GM10248 (cell line): ENCODE results near the gene PPARA.

Source experiments
- CTCF ChIA-PET: fragments of 300-600 bp; sonication (Branson Sonifier 250); formaldehyde crosslinking; extraction: SDS; loops from one replicate; lab custom pipeline; 2021; ENCODE audit warnings: antibody characterized with exemption; lab: Yijun Ruan, JAX
- POLR2A ChIA-PET: fragments of 350-650 bp; sonication (Branson Sonifier 250); formaldehyde crosslinking; extraction: SDS; loops from one replicate; lab custom pipeline; 2020; ENCODE audit warnings: antibody characterized with exemption; lab: Yijun Ruan, JAX
- DNase-seq: peaks from one replicate; pipeline ENCODE4 v3.0.0; 2012; ENCODE audit errors: extremely low spot score
- CTCF ChIP-seq: IDR thresholded peaks from 2 replicates; pipeline ENCODE4 v1.5.1; 2012; ENCODE audit warnings: mild to moderate bottlenecking, low read depth; ENCODE audit errors: extremely low read depth, missing control alignments, control extremely low read depth

The PPARA gene

GRCh38 chr22:46104881-46105493, 45.3 kb upstream of the PPARA start:
- no peak for DNase-seq
- TF ChIP-seq CTCF = no peak
- CTCF ChIA-PET = no interaction called here
- POLR2A ChIA-PET = no interaction called here

GRCh38 chr22:46105494-46106278, 44.6 kb upstream of the PPARA start:
- TF ChIP-seq CTCF = no peak
- no peak for DNase-seq
- ChIA-PET POLR2A (no interaction called here), CTCF (interaction anchor here (0.8 to 1.8 kb wide), 2 partner anchors 11 to 111 kb away, joined by 3 to 9 read pairs; no protein-coding TSS in a partner anchor)

GRCh38 chr22:46106279-46107022, 43.9 kb upstream of the PPARA start:
- no peak for DNase-seq
- ChIA-PET POLR2A (no interaction called here), CTCF (interaction anchor here (0.8 to 1.8 kb wide), 2 partner anchors 11 to 112 kb away, joined by 3 to 9 read pairs; no protein-coding TSS in a partner anchor)
- no peak for TF ChIP-seq CTCF

GRCh38 chr22:46107089-46107664, 43.1 kb upstream of the PPARA start:
- no peak for TF ChIP-seq CTCF
- POLR2A ChIA-PET = no interaction called here
- CTCF ChIA-PET = interaction anchor here (1.8 kb wide), 1 partner anchor 10 kb away, joined by 9 read pairs; no protein-coding TSS in a partner anchor
- DNase-seq = no peak

GRCh38 chr22:46107753-46108563, 42.4 kb upstream of the PPARA start:
- ChIA-PET POLR2A (no interaction called here), CTCF (interaction anchor here (1.8 kb wide), 1 partner anchor 9 kb away, joined by 9 read pairs; no protein-coding TSS in a partner anchor)
- TF ChIP-seq CTCF = no peak
- DNase-seq = no peak
